ENCODE measurements around the gene SCART1. TPM values are rescaled to one million over a fixed set of nuclear protein-coding genes. Genes with fewer than 3 reads are reported as not detected.
"Not testable (repeated sequence)": the region's sequence is repeated elsewhere in the genome, so short reads cannot be mapped to it uniquely, and the experiment has no call there.

Gene SCART1
- total RNA-seq, 5 donors from 2014 or later (not counting 1 experiment from before 2014, with no cell fraction given), result 5.9 to 13.0 (median 12.1) TPM

GRCh38 chr10:133422223-133422806, 31.4 kb upstream of the SCART1 start:
- ChIA-PET CTCF (no interaction called here), POLR2A (no interaction called here)
- no peak overlapping the region for H3K4me3 ChIP-seq (ENCODE audit: control insufficient read depth in 1 of 2, extremely low read depth in 1 of 2, low read length in 1 of 2)
- Mint-ChIP-seq H3K36me3 (peaks cover 6% of the 10 kb centered on the region), H3K9me3 (no peaks in the 10 kb centered on the region), H3K27me3 (peaks cover 0 to 10% of the 10 kb centered on the region in 2 donors), H3K27ac (no peak overlapping the region), H3K4me3 (peak overlapping the region in 1 of 3 donors; percentile 50), H3K4me1 (peaks cover 0 to 6% (median 0%) of the 10 kb centered on the region in 3 donors)
- H3K27ac ChIP-seq (ENCODE audit: low read length), result no peak overlapping the region
- no peak for ATAC-seq (replicated peaks in 1 of 4)
- H3K27me3 ChIP-seq (replicated peaks in 1 of 2; ENCODE audit: control insufficient read depth in 2 of 2, extremely low read depth in 1 of 2, insufficient read depth in 2 of 2, low read length in 1 of 2), result peaks cover 0 to 23% of the 10 kb centered on the region in 2 experiments
- peaks cover 0 to 13% of the 10 kb centered on the region in 2 donors for H3K36me3 ChIP-seq (ENCODE audit: control insufficient read depth in 2 of 2, extremely low read depth in 1 of 2, insufficient read depth in 1 of 2, low read length in 1 of 2)
- 97% methylated on average over 11 of the region's 16 CpGs for whole genome bisulfite sequencing (ENCODE audit: insufficient coverage)
- no peak for DNase-seq
- H3K4me1 ChIP-seq (ENCODE audit: control insufficient read depth in 1 of 2, extremely low read depth in 1 of 2, insufficient read depth in 2 of 2, low read length in 2 of 2), result peaks cover 0 to 8% of the 10 kb centered on the region in 2 experiments
- no peaks in the 10 kb centered on the region for H3K9me3 ChIP-seq

GRCh38 chr10:133422807-133423771, 30.7 kb upstream of the SCART1 start:
- H3K4me3 Mint-ChIP-seq, result peak overlapping the region in 2 of 3 donors; percentile 21 to 67
- ChIA-PET POLR2A (no interaction called here), CTCF (no interaction called here)
- peaks cover 0 to 23% of the 10 kb centered on the region in 2 experiments for H3K27me3 ChIP-seq (replicated peaks in 1 of 2; ENCODE audit: control insufficient read depth in 2 of 2, extremely low read depth in 1 of 2, insufficient read depth in 2 of 2, low read length in 1 of 2)
- H3K27ac Mint-ChIP-seq, result no peak overlapping the region
- no peak overlapping the region for H3K4me3 ChIP-seq (ENCODE audit: control insufficient read depth in 1 of 2, extremely low read depth in 1 of 2, low read length in 1 of 2)
- no peak for DNase-seq
- H3K36me3 ChIP-seq (ENCODE audit: control insufficient read depth in 2 of 2, extremely low read depth in 1 of 2, insufficient read depth in 1 of 2, low read length in 1 of 2), result peaks cover 0 to 13% of the 10 kb centered on the region in 2 donors
- WGBS (ENCODE audit: insufficient coverage), result 18% methylated on average over 82 of the region's 88 CpGs
- no peak overlapping the region for H3K27ac ChIP-seq (ENCODE audit: low read length)
- peaks cover 6% of the 10 kb centered on the region for H3K36me3 Mint-ChIP-seq
- H3K4me1 ChIP-seq (ENCODE audit: control insufficient read depth in 1 of 2, extremely low read depth in 1 of 2, insufficient read depth in 2 of 2, low read length in 2 of 2), result peaks cover 0 to 8% of the 10 kb centered on the region in 2 experiments
- H3K27me3 Mint-ChIP-seq, result peaks cover 0 to 10% of the 10 kb centered on the region in 2 donors
- peak; percentile 30 to 56 (median 48) for ATAC-seq (replicated peaks in 1 of 4)
- peaks cover 0 to 6% (median 0%) of the 10 kb centered on the region in 3 donors for H3K4me1 Mint-ChIP-seq
- H3K9me3 ChIP-seq, result no peaks in the 10 kb centered on the region
- H3K9me3 Mint-ChIP-seq, result peaks cover 0 to under 1% (median 0%) of the 10 kb centered on the region in 3 donors

- H3K4me1 Mint-ChIP-seq; H3K9me3 ChIP-seq; H3K36me3 Mint-ChIP-seq; H3K4me3 Mint-ChIP-seq; POLR2A ChIA-PET; H3K4me3 ChIP-seq (ENCODE audit: control insufficient read depth in 1 of 2, extremely low read depth in 1 of 2, low read length in 1 of 2); H3K4me1 ChIP-seq (ENCODE audit: control insufficient read depth in 1 of 2, extremely low read depth in 1 of 2, insufficient read depth in 2 of 2, low read length in 2 of 2); H3K27ac Mint-ChIP-seq; H3K27ac ChIP-seq (ENCODE audit: low read length); CTCF ChIA-PET; DNase-seq; H3K9me3 Mint-ChIP-seq: not testable (repeated sequence)
- Histone ChIP-seq H3K36me3 (ENCODE audit: control insufficient read depth in 2 of 2, extremely low read depth in 1 of 2, insufficient read depth in 1 of 2, low read length in 1 of 2) (peaks cover 0 to 13% of the 10 kb centered on the region in 2 donors), H3K27me3 (replicated peaks in 1 of 2; ENCODE audit: control insufficient read depth in 2 of 2, extremely low read depth in 1 of 2, insufficient read depth in 2 of 2, low read length in 1 of 2) (peaks cover 0 to 23% of the 10 kb centered on the region in 2 experiments)
- no CpG with 5 or more reads among the region's 46 CpGs for WGBS (ENCODE audit: insufficient coverage)
- H3K27me3 Mint-ChIP-seq, result peaks cover 0 to 12% of the 10 kb centered on the region in 2 donors
- peak in 3 of 4 experiments; percentile 8 to 30 (median 13) for ATAC-seq (replicated peaks in 1 of 4)
Measured at GRCh38 chr10:133424102-133424501, 29.6 kb upstream of the SCART1 start.

- peaks cover 0 to 23% of the 10 kb centered on the region in 2 experiments for H3K27me3 ChIP-seq (replicated peaks in 1 of 2; ENCODE audit: control insufficient read depth in 2 of 2, extremely low read depth in 1 of 2, insufficient read depth in 2 of 2, low read length in 1 of 2)
- peak in 2 of 4 experiments; percentile 14 to 20 for ATAC-seq (replicated peaks in 1 of 4)
- no CpG with 5 or more reads among the region's 37 CpGs for WGBS (ENCODE audit: insufficient coverage)
- H3K27ac ChIP-seq (ENCODE audit: low read length); DNase-seq; H3K9me3 ChIP-seq; H3K36me3 ChIP-seq (ENCODE audit: control insufficient read depth in 2 of 2, extremely low read depth in 1 of 2, insufficient read depth in 1 of 2, low read length in 1 of 2); H3K4me1 ChIP-seq (ENCODE audit: control insufficient read depth in 1 of 2, extremely low read depth in 1 of 2, insufficient read depth in 2 of 2, low read length in 2 of 2); POLR2A ChIA-PET; CTCF ChIA-PET; H3K36me3 Mint-ChIP-seq; H3K4me3 ChIP-seq (ENCODE audit: control insufficient read depth in 1 of 2, extremely low read depth in 1 of 2, low read length in 1 of 2); H3K27ac Mint-ChIP-seq; H3K4me1 Mint-ChIP-seq: not testable (repeated sequence)
- Mint-ChIP-seq H3K9me3 (peaks cover 0 to 12% (median 6%) of the 10 kb centered on the region in 3 donors), H3K4me3 (peak within 1 kb of the TSS in 2 of 3 donors; percentile 21 to 67), H3K27me3 (peaks cover 0 to 16% of the 10 kb centered on the region in 2 donors)
Measured at GRCh38 chr10:133424601-133425000, 29.1 kb upstream of the SCART1 start, which contains the start of gene SPRN. Gene SPRN (minus strand): TSS chr10:133424625. CDS start chr10:133423681, 944 bp downstream.

- WGBS (ENCODE audit: insufficient coverage), result no CpG with 5 or more reads among the region's 4 CpGs
- H3K27ac ChIP-seq (ENCODE audit: low read length); H3K9me3 ChIP-seq; ATAC-seq (replicated peaks in 1 of 4); H3K4me1 Mint-ChIP-seq; H3K36me3 Mint-ChIP-seq; H3K4me3 ChIP-seq (ENCODE audit: control insufficient read depth in 1 of 2, extremely low read depth in 1 of 2, low read length in 1 of 2); POLR2A ChIA-PET; H3K4me3 Mint-ChIP-seq; DNase-seq; H3K27me3 Mint-ChIP-seq; H3K36me3 ChIP-seq (ENCODE audit: control insufficient read depth in 2 of 2, extremely low read depth in 1 of 2, insufficient read depth in 1 of 2, low read length in 1 of 2); H3K4me1 ChIP-seq (ENCODE audit: control insufficient read depth in 1 of 2, extremely low read depth in 1 of 2, insufficient read depth in 2 of 2, low read length in 2 of 2); H3K27me3 ChIP-seq (replicated peaks in 1 of 2; ENCODE audit: control insufficient read depth in 2 of 2, extremely low read depth in 1 of 2, insufficient read depth in 2 of 2, low read length in 1 of 2): not testable (repeated sequence)
- CTCF ChIA-PET, result interaction anchor here in 1 of 2 donors (0.7 kb wide), 1 partner anchor 33 kb away, joined by 6 read pairs; no protein-coding TSS in a partner anchor
- peak overlapping the region in 1 of 2 donors; percentile 20 for H3K27ac Mint-ChIP-seq
- peaks cover 0 to 12% (median 6%) of the 10 kb centered on the region in 3 donors for H3K9me3 Mint-ChIP-seq
Measured at GRCh38 chr10:133429571-133429970, 24.2 kb upstream of the SCART1 start.

- Mint-ChIP-seq H3K27me3 (peaks cover 9 to 14% of the 10 kb centered on the region in 2 donors), H3K9me3 (peaks cover 0 to 12% (median 6%) of the 10 kb centered on the region in 3 donors)
- H3K36me3 ChIP-seq (ENCODE audit: control insufficient read depth in 2 of 2, extremely low read depth in 1 of 2, insufficient read depth in 1 of 2, low read length in 1 of 2); DNase-seq; H3K36me3 Mint-ChIP-seq; ATAC-seq (replicated peaks in 1 of 4); H3K27ac Mint-ChIP-seq; H3K4me3 ChIP-seq (ENCODE audit: control insufficient read depth in 1 of 2, extremely low read depth in 1 of 2, low read length in 1 of 2); CTCF ChIA-PET; H3K9me3 ChIP-seq; POLR2A ChIA-PET; H3K4me3 Mint-ChIP-seq; H3K4me1 ChIP-seq (ENCODE audit: control insufficient read depth in 1 of 2, extremely low read depth in 1 of 2, insufficient read depth in 2 of 2, low read length in 2 of 2); H3K27me3 ChIP-seq (replicated peaks in 1 of 2; ENCODE audit: control insufficient read depth in 2 of 2, extremely low read depth in 1 of 2, insufficient read depth in 2 of 2, low read length in 1 of 2); H3K4me1 Mint-ChIP-seq; H3K27ac ChIP-seq (ENCODE audit: low read length): not testable (repeated sequence)
- no CpG with 5 or more reads among the region's 9 CpGs for WGBS (ENCODE audit: insufficient coverage)
Measured at GRCh38 chr10:133431888-133432613, 21.7 kb upstream of the SCART1 start.
